Right ventricle myocardium superior (tissue), 1 donor: ENCODE results near the gene NXPH4. TPM values are rescaled to one million over a fixed set of nuclear protein-coding genes. Genes with fewer than 3 reads are reported as not detected.
A peak's percentile ranks its signal among the peaks of the same experiment; 100 is the strongest.

Experiments used
- ATAC-seq: fragments of 200-7000 bp; cut with Tn5 transposase; one replicate; pipeline ENCODE4 v1.9.1; 2020; ENCODE audit warnings: mild to moderate bottlenecking; ENCODE audit not compliant: poor library complexity
- DNase-seq: peaks from one replicate; pipeline ENCODE4 v3.0.0-alpha.2; 2020
- intact Hi-C: fragments of 100-400 bp; cut with DNase I; formaldehyde crosslinking; loops from one replicate; pipeline ENCODE4 v1.11.2; 2022
- total RNA-seq: library from RNA; stranded (reverse); fragmentation: NEBNext Ultra II Directional; extraction: Animal tissue kit (Norgen Biotek cat#: 25700); gene quantifications from one replicate; pipeline ENCODE4 v1.2.1, GENCODE V29; 2021
- donor health status: DM: no; HTN: yes; CAD: no; lungs with severe emphysema.

The NXPH4 gene
- total RNA-seq, 1 donor from 2014 or later: 0.70 TPM

DNA sequence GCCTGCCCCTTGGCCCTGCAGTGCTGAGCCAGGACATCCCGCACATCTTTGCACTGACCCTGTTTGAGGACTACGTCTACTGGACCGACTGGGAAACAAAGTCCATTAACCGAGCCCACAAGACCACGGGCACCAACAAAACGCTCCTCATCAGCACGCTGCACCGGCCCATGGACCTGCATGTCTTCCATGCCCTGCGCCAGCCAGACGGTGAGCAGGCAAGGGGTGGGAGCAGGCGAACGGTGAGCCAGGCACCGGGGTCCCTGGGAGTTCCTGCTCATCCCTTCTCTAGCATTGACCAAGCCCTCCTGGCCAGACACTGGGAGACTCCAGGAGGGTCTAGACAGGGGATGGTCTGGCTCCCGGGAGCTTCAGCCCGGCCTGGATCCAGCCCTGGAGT, 17.4 kb upstream of the NXPH4 start:
- ATAC-seq (no peak), DNase-seq (no peak)
- intact Hi-C loops: no loop called here

DNA sequence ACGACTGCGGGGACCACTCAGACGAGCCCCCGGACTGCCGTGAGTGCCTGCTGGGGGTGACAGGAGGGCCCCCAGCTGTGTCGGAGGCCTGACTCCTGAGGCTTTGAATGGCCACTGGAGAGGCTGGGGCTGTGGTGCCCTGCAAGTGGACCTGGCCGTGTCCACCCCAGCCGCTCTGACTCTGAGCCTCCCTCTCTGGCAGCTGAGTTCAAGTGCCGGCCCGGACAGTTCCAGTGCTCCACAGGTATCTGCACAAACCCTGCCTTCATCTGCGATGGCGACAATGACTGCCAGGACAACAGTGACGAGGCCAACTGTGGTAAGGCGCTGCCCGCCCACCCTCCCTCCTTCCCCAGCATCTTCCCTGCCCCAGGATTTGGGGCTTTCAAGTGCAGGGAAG, 16.1 kb upstream of the NXPH4 start:
- intact Hi-C loops: no loop called here

DNA sequence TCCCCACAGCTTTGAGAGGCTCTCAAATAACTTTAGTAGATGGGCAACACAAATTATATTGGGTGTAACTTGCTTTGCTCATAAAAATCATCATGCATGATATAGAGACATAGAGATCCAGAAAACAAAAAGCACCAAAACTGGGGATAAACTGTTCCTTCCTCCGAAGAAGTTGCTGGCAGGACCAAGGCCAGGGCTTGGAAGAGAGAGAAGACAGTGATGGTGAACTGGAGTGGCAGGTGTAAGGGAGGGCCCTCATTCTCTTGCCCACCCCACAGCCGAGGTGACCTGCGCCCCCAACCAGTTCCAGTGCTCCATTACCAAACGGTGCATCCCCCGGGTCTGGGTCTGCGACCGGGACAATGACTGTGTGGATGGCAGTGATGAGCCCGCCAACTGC, 15.4 kb upstream of the NXPH4 start:
- no peak for DNase-seq
- intact Hi-C loops: no loop called here
- ATAC-seq: no peak

More for the DNA sequence above, 16.1 kb upstream of the NXPH4 start:
- DNase-seq (no peak), ATAC-seq (no peak)

DNA sequence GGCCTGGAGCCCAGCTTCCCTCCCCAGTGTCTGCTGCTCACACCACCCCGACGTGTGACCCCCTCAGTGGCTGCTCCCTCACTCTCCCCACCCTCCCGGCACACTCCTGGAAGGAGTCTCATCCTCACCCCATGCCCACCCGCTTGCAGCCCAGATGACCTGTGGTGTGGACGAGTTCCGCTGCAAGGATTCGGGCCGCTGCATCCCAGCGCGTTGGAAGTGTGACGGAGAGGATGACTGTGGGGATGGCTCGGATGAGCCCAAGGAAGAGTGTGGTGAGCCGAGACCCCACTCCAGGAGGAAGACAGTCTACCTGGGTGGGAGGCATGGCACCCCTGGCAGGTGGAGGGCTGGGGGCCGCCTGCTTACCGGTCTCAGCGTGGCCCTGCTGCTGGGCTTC, 15.0 kb upstream of the NXPH4 start:
- ATAC-seq: no peak
- intact Hi-C loops: no loop called here
- no peak for DNase-seq

DNA sequence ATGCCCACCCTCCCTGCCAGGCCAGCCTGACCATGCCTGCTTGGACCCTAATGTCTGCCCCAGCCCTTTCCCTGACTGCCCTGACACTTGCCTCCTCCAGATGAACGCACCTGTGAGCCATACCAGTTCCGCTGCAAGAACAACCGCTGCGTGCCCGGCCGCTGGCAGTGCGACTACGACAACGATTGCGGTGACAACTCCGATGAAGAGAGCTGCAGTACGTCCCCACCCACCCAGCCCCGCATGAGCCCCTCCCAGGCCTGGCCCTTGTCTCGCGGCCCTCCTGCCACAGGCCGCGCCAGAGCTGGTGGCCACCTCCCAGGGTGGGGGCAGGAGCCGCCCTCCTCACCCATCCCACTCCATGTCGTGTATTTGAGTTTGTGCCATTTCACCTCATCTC, 14.3 kb upstream of the NXPH4 start:
- ATAC-seq (no peak), DNase-seq (no peak)
- intact Hi-C loops: no loop called here

DNA sequence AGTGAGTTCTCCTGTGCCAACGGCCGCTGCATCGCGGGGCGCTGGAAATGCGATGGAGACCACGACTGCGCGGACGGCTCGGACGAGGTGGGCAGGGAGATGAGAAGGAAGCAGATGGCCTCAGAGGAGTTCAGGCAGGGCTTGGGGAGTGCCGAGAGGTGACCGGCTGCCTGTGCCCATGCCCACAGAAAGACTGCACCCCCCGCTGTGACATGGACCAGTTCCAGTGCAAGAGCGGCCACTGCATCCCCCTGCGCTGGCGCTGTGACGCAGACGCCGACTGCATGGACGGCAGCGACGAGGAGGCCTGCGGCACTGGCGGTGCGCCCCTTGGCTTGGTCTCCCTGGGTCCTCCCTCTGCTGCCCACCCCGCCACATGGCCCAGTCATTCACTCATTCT, 13.4 kb upstream of the NXPH4 start:
- no peak for DNase-seq
- no peak for ATAC-seq
- intact Hi-C loops: no loop called here

DNA sequence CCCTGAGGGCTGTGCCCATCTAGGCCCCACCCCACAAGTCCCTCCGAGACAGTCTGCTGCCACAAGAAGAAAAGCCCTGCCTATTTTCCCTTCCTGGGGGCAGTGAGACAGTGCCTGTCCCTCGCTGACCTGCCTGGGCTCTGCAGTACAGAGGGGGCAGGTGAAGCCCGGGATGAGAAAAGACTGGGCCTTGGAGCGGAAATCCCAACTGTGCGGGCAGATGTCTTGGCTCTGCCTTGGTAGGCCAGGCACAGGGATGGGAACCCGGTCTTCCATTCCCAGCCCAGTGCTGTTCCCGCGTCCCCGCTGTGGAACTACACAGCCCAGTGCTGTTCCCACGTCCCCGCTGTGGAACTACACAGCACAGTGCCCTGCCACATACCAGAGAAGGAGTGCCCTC, 12.8 kb upstream of the NXPH4 start:
- no peak for ATAC-seq
- DNase-seq: no peak
- intact Hi-C loops: no loop called here

DNA sequence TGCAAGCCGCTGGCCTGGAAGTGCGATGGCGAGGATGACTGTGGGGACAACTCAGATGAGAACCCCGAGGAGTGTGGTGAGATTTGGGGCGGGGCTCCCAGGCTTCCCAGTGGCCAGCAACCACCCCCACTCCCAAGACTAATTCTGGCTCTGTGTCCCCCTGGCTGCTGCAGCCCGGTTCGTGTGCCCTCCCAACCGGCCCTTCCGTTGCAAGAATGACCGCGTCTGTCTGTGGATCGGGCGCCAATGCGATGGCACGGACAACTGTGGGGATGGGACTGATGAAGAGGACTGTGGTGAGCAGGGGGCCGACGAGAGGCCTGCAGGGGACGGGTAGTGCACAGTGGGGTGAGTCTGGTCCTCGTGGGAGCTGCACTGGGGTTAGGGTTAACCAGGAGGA, 12.1 kb upstream of the NXPH4 start:
- intact Hi-C loops: no loop called here
- no peak for DNase-seq
- ATAC-seq: no peak

DNA sequence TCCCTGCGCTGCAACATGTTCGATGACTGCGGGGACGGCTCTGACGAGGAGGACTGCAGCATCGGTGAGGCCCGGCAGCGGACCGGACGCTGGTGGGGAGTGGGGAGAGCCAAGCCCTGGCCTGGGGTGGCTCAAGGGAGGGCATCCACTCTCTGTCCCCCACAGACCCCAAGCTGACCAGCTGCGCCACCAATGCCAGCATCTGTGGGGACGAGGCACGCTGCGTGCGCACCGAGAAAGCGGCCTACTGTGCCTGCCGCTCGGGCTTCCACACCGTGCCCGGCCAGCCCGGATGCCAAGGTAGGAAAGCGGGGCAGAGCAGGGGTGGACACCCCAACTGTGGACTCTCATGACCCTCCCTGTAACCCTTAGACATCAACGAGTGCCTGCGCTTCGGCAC, 11.4 kb upstream of the NXPH4 start:
- DNase-seq (no peak), ATAC-seq (no peak)
- intact Hi-C loops: no loop called here

DNA sequence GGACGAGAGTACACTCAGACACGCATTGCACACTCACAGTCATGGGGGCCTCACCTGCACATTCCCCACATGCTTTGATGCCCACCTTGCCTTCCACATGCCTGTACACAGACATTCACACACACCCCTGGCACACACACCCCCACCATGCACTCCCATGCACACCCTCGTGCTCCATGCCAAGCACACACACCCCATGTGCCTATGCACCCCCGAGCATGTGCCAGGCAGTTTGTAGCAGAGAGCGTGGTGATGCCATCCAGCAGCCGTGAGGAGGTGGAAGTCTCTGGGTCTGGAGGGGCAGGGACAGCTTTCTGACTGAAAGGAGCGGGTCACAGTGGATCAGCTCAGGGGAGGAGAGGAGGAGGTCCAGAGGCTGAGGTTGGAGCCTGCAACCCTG, 10.7 kb upstream of the NXPH4 start:
- ATAC-seq (no peak), DNase-seq (no peak)
- intact Hi-C loops: no loop called here

DNA sequence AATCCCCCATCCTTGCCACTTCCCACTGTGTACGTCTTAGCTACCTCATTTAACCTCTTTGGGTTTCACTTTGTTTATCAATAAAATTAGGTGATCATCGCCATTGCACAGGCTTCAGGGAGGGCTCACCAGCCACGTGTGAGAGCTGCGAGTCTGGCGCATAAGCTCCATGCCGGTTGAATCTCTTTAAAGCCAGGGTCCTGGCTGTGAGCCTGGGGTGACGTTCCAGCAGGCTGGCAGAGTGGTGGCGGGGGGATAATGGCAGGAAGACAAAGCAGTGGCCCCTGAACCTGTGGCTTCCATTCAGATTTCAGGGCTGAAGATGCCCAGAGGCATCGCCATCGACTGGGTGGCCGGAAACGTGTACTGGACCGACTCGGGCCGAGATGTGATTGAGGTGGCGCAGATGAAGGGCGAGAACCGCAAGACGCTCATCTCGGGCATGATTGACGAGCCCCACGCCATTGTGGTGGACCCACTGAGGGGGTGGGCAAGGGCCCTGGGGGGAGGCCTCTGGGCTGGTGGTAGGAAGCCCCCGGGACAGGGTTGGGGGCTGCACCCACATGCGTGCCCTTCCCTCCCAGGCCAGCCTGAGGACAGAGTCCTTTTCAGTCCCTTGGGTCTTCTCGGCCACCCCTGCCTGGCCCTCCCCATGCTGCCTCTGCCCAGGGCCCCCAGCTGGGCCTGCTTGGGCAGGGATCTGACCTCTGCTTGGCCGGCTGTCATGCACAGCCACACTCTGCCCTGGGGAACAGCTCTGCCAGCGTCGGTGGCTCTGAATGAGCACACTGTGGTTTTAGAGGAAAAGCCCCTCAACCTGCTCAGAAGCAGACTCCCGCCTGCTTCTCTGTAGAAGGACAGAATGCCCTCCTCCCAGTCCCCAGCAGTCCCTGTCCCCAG, 8.6 kb upstream of the NXPH4 start:
- DNase-seq (no peak), ATAC-seq (no peak)
- intact Hi-C loops: no loop called here

DNA sequence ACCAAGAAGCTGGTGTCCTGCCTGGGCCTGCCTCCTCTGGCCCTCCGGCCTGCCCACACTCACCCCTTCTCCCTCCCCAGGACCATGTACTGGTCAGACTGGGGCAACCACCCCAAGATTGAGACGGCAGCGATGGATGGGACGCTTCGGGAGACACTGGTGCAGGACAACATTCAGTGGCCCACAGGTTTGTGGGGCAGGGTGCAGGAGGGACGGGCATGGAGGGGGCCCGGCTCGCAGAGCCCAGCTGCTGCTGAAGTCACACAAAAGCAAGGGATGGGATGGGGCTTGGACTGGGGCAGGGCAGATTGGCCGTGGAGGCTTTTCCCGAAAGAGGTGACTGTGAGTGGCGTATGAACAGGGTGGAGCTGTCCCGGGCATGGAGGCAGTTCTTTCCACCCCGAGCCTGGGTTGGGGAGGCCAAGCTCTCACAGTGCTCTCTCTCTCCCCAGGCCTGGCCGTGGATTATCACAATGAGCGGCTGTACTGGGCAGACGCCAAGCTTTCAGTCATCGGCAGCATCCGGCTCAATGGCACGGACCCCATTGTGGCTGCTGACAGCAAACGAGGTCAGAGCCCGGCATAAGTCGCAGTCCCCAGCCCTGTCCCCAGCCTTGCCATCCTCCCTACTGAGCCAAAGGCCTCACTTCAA, 7.8 kb upstream of the NXPH4 start:
- intact Hi-C loops: no loop called here
- DNase-seq (peak; percentile 87), ATAC-seq (peak; percentile 62)

DNA sequence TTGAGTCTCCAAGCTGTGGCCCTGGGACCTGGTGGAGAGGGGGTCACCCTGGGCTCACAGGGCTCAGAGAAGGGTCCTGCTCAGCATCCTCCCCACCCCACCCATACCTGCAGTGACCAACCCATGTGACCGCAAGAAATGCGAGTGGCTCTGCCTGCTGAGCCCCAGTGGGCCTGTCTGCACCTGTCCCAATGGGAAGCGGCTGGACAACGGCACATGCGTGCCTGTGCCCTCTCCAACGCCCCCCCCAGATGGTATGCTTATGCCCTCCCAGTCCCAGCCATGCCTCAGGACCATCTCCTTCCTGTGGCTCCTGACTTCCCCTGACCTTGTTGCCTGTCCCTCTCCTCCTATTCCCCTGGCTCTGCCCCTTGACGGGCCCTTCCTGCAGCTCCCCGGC, 6.7 kb upstream of the NXPH4 start:
- no peak for ATAC-seq
- intact Hi-C loops: no loop called here
- DNase-seq: no peak

DNA sequence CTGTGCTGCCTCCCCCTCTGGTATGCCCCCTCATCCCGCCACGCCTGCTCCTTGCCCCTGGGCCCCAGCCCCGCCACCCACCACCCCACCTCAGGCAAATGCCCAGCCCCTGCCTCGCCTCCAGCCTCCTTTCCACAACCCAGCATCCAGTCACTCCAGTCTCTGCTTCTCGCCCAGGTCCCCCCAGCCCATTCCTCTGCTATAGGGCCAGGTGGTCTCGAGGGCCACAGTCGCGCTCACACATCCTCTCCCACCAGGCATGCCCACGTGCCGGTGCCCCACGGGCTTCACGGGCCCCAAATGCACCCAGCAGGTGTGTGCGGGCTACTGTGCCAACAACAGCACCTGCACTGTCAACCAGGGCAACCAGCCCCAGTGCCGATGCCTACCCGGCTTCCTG, 6.1 kb upstream of the NXPH4 start:
- intact Hi-C loops: no loop called here
- DNase-seq: no peak
- ATAC-seq: no peak

DNA sequence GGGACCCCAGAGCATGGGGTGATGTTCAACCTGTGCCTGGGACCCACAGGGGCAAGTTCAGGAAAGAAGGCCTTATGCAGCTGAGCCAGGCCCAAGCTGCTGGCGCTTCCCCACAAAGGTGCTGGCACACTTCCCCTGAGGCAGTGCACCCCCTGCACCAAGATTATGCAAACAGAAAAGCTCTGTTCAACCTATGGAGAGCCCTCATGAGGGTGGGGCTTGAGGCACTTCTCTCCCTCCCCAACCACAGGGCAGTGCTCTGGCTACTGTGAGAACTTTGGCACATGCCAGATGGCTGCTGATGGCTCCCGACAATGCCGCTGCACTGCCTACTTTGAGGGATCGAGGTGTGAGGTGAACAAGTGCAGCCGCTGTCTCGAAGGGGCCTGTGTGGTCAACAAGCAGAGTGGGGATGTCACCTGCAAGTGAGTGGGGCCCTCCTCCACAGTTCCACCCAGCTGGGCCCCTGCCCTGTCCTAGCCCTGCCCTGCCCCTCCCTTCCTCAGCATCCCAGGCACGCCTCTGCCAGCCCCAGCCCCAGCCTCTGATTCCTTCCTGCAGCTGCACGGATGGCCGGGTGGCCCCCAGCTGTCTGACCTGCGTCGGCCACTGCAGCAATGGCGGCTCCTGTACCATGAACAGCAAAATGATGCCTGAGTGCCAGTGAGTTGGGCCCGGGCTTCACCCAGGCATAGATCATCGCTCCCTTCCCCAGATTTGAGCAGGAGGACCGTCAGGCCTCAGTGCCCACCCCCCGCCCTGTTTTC, 5.5 kb upstream of the NXPH4 start:
- intact Hi-C loops: no loop called here
- DNase-seq: no peak
- no peak for ATAC-seq

DNA sequence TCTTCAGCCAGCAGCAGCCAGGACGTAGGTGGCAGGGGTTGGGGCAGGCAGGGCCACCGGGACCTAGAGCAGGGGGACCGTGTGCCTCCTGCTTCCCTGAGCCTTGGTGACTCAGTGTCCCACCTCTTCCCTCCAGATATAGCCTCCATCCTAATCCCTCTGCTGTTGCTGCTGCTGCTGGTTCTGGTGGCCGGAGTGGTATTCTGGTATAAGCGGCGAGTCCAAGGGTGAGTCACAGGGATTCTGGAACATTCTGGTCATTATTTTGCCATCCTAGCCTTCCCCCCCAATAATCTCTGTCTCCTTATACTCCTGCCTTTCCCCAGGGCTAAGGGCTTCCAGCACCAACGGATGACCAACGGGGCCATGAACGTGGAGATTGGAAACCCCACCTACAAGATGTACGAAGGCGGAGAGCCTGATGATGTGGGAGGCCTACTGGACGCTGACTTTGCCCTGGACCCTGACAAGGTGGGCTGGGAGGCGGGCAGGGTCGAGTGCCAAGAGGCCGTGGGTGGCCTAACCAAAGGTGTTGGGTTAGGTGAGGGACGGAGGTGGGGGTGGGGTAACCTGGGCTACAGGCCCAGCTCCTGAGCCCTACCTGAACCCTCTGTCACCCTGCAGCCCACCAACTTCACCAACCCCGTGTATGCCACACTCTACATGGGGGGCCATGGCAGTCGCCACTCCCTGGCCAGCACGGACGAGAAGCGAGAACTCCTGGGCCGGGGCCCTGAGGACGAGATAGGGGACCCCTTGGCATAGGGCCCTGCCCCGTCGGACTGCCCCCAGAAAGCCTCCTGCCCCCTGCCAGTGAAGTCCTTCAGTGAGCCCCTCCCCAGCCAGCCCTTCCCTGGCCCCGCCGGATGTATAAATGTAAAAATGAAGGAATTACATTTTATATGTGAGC, 4.5 kb upstream of the NXPH4 start:
- ATAC-seq (no peak), DNase-seq (no peak)
- intact Hi-C loops: loop anchor here (2.0 kb wide), 1 partner anchor 31 kb away; no protein-coding TSS in a partner anchor

DNA sequence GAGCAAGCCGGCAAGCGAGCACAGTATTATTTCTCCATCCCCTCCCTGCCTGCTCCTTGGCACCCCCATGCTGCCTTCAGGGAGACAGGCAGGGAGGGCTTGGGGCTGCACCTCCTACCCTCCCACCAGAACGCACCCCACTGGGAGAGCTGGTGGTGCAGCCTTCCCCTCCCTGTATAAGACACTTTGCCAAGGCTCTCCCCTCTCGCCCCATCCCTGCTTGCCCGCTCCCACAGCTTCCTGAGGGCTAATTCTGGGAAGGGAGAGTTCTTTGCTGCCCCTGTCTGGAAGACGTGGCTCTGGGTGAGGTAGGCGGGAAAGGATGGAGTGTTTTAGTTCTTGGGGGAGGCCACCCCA, 3.9 kb upstream of the NXPH4 start:
- DNase-seq (no peak), ATAC-seq (no peak)
- intact Hi-C loops: loop anchor here (2.0 kb wide), 1 partner anchor 30 kb away; no protein-coding TSS in a partner anchor

DNA sequence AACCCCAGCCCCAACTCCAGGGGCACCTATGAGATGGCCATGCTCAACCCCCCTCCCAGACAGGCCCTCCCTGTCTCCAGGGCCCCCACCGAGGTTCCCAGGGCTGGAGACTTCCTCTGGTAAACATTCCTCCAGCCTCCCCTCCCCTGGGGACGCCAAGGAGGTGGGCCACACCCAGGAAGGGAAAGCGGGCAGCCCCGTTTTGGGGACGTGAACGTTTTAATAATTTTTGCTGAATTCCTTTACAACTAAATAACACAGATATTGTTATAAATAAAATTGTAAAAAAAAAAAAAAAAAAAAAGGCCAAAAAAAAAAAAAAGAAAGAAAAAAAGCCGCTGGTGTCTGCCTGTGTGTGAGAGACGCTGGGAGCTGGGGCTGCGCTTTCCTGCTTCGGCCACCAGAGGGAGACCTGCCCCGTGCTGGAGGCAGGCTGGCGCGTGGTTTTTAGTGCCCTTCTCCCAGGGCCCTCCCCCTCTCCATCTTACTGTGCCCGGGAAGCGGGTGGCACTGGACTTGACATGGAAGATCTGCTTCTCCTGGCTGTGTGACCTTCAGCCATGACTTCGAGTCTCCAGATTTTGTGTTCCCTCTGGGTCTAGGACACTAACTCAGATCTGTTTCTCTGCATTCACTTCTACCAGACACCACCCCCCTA, 3.4 kb upstream of the NXPH4 start:
- intact Hi-C loops: loop anchor here (2.0 kb wide), 1 partner anchor 30 kb away; no protein-coding TSS in a partner anchor
- peak; percentile 92 for DNase-seq
- ATAC-seq: peak; percentile 83
